Posterior vena cava (tissue), 2 donors: Measurements from ENCODE around the gene CTNS. TPM values are rescaled to one million over a fixed set of nuclear protein-coding genes. Genes with fewer than 3 reads are reported as not detected.

ENCODE experiments used
- DNase-seq: peaks from one replicate; pipeline ENCODE4 v3.0.0-alpha.2; 2020; ENCODE audit warnings: low spot score
- intact Hi-C, 2 donors: fragments of 100-400 bp; cut with DNase I; formaldehyde crosslinking; loops; one replicate each; pipeline versions ENCODE4 v1.14.1 to v1.14.2; 2022 to 2023
- total RNA-seq, 2 donors: library from RNA; stranded (reverse); fragmentation: NEBNext Ultra II Directional; extraction: Animal tissue kit (Norgen Biotek cat#: 25700); gene quantifications; one replicate each; pipeline ENCODE4 v1.2.1, GENCODE V29; 2021
- donor health status: DM: yes; HTN: yes; CAD: no.
- donor health status: DM: yes; HTN: yes; CAD: no.

Gene CTNS
- total RNA-seq, 2 donors from 2014 or later: 9.2 to 11.7 TPM

DNA sequence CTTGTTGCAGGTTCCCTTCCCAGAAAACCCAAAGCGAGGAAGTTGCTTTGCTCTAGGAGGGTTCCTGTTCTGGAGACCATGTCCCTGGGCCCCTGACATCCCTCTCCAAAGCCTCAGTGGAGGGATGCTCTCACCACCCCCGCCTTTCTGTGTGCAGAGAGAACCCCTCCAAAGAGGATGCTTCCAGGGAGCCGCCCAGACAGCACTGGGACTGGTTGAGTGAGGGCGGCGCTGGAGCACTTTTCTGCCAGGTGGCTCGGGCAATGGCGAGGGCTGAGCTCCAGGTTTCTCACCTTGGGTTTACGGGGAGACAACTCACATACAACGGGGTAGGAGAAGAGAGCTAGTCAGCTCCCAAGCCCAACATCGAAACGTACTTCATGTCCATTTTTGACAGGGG lies 39.3 kb downstream of the CTNS start:
- intact Hi-C loops: no loop called here
- no peak for DNase-seq

DNA sequence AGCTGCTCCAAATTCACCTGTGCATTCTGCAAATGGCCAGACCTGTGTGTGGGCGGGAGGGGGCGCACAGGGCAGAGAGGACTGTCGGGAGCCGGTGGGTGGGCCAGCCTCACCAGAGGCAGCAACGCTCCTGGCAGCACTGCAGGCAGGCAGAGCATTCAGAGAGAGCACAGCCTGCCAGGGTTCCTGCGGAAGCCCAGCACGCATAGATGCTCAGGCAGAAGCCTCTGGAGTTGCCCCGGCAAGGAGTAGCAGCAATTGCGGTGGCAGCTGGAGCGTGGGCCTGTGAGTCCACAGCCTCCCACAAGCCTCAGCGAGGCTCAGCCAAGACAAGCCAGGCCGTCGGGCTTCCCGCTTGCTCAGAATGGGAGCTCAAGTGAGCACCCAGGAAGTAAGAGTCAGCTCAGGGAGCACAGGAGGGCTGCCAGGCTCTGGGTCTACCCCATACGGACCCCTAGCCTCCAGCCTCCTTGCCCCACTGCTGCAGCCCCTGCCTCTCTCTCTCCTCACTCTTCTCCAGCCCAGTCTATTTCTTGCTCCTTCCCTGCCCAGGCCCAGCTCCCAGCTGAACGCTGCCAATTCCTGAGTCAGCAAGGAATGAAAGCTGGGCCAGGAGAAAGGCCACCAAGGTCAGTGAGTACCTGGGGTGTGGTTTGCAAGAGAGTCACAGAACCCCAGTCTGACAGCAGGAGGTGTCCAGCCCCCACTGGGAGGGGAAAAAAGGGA lies 41.7 kb downstream of the CTNS start:
- intact Hi-C loops: no loop called here
- DNase-seq: no peak

DNA sequence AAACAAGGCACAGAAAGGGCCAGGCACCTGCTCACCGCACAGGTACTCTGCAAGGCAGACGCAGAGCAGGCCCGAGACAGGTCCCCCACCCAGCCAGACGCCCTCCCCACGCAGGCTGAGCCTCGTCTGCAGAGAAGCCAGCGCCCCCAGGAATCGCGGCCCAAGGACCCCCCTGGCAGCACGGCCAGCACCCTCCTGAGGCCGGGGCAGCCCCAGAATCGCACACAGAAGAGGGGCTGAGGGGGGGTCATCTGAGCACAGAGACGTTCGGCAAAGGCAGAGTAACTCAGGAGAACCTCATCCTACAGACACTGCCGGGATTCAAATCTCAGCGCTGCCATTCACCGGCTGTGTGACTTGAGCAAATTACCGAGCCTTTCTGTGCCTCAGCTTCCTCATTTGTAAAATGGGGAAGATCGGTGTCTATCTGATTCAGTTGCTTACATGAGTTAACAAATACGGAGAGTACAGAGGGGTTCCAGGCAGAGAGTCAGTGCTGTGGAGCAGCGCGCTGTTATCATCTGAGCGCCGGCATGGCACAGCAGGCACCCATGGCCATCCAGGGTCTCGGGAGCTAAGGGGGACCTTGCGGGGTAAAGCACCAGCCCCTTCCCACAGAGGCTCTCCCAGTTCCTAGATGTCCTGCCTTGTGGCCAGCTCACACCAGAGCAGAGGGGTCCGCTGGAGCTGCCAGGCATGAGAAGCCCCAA lies 42.4 kb downstream of the CTNS start:
- DNase-seq: no peak
- intact Hi-C loops: no loop called here

DNA sequence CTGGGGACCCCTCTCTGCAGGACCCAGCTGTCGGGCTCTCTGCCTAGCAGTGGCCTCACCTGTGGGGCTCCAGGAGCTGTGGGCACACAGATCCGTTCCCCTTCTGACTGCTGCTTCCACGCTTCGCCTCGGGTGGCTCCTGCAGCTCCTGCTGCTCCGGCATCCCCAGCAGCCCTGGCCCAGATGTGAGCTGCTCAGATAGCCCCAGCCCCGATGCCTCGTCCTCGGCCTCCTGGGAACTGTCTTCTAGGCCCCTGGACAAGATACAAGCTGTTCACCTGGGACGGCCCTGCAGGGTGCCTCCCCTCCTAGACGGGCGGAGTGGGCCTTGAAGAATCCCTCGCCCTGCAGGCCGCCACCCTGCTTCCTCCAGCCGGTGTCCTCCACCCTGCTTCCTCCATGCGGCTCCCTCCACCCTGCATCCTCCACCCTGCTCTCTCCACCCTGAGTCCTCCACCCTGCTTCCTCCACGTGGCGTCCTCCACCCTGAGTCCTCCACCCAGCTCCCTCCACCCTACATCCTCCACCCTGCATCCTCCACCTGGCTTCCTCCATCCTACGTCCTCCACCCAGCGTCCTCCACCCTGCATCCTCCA lies 43.1 kb downstream of the CTNS start:
- no peak for DNase-seq
- intact Hi-C loops: no loop called here

DNA sequence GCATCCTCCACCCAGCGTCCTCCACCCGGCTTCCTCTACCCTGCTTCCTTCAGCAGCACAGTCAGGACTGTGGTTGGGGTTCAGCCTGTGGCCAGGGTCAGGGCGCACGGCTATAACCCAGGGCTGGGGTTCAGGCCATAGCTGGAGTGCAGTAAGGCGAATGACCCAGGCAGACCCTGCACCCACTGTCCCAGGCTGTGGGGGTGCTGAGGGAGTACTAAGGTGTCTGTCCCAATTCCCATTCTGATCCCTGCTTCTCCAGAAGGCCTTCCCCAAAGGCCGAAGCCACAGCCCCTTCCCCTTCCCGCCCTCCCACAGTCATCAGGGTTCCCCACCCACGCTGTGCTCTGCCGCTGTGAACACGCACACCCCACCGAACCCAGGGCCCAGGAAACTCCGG lies 44.5 kb downstream of the CTNS start:
- no peak for DNase-seq
- intact Hi-C loops: no loop called here

DNA sequence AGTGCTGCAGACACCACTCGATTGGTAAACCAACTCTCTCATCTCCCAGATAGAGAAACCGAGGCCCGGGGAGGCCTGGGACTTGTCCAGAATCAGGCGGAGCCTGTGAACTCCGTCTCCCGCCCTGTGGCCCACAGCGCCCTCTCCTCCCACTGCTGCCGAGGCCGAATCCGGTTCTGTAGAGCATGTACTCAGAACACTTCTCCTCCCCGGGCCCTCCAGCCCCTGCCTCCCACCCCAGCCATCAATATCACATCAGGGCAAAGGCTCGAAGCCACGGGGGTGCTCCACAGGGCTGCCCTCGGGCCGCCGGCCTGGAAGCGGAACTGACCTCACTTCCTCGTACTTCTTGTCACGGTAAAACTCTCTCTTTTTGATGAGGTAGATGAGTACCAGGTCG lies 45.0 kb downstream of the CTNS start:
- DNase-seq: no peak
- intact Hi-C loops: no loop called here

DNA sequence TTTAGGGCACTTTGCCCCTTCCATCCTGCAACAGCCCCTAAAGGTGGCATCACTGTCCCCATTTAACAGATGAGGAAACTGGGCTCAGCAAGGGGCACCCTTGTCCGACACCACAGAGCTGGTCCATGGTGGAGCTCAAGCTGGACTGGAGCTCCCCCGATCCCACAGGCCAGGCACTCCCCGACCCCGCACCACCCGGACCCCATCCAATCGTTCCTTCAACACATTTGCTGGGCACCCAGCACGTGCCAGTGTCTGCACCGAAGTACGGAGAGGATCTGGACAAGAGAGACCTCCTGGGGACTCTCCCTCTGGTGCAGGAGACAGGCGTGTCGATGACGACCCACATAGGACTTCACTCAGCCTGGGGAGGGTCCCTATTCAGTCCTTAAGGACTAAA lies 45.5 kb downstream of the CTNS start:
- no peak for DNase-seq
- intact Hi-C loops: no loop called here

DNA sequence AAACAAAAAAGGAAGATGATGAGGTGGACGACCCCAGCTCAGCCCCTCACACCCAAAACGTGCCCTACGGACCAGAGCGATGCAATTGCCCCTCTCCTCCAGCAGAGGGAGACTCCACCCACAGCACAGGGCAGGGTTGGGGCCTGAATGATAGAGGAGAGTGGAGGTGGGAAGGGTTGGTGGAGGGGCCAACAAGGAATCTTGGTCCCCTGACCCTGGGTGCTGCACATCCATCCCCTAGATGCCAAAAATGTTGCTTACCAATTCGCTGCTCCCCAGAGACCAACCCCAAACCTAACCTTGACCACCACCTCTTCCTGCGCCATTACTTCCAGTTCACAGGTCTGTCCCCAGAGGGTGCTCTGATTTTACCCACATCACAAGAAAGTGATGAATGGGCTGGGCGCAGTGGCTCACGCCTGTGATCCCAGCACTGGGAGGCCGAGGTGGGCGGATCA lies 46.5 kb downstream of the CTNS start:
- no peak for DNase-seq
- intact Hi-C loops: no loop called here

DNA sequence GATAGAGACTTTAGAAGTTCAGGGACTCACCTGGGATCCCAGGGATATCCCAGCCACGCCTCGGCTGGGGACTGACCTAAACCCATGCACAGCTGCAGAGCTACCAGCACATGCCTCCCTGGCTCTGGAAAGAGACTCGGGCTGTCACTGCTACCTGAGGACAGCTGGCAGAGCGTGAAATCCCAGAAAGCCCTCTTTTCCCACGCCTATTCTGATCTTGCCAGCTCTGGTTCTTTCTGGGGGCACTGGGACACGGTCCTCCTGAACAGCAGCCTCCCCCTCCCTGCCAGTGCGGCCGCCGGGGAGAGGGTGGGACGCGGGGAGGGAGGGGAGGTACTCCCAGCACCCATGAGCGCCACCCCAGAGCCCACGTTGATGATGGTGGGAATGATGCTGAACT lies 48.6 kb downstream of the CTNS start:
- intact Hi-C loops: no loop called here
- no peak for DNase-seq

DNA sequence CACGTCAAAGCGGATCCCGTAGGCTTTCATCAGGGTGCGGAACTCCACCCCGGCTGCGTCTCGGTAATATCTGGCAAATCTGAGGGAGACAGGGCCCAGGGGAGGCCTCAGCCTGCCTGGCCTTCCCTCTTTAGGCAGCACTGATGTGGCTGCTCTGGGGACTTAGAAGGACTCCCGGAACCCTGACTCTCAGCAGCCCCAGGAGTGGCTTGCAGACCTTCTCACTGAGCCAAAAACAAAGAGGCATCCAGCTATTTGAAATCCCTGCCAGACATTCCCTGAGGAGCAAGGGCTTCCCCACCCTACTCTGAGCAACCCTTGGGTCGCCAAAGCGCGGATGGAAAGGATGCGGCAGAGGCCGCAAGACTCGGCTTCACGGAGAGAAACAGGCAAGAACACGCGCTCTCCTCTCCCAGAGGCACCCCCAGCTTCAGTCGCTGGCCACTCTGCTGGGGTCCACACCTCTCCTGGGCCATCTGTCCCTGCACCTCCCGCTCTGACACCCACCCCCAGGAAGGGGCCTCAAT lies 51.5 kb downstream of the CTNS start:
- no peak for DNase-seq
- intact Hi-C loops: no loop called here

DNA sequence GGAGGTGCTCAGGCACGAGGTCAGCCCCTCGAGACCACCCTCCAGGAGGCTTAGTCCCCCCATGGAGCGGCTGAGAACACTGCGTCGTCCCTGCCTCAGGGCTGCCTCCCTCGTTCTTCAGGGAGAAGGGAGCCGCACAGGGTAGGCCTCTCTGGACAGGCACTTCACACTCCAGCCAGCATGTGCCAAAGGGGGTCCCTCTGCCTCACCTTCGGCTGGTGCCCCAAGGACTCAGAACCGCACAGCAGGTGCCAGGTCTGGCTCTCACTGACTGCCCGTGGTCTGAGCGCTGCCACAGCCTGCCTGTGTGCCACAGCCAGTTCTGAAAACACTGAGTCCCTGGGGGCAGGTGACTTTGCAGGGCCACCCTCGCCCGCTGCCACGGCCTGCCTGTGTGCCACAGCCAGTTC lies 52.3 kb downstream of the CTNS start:
- no peak for DNase-seq
- intact Hi-C loops: no loop called here

DNA sequence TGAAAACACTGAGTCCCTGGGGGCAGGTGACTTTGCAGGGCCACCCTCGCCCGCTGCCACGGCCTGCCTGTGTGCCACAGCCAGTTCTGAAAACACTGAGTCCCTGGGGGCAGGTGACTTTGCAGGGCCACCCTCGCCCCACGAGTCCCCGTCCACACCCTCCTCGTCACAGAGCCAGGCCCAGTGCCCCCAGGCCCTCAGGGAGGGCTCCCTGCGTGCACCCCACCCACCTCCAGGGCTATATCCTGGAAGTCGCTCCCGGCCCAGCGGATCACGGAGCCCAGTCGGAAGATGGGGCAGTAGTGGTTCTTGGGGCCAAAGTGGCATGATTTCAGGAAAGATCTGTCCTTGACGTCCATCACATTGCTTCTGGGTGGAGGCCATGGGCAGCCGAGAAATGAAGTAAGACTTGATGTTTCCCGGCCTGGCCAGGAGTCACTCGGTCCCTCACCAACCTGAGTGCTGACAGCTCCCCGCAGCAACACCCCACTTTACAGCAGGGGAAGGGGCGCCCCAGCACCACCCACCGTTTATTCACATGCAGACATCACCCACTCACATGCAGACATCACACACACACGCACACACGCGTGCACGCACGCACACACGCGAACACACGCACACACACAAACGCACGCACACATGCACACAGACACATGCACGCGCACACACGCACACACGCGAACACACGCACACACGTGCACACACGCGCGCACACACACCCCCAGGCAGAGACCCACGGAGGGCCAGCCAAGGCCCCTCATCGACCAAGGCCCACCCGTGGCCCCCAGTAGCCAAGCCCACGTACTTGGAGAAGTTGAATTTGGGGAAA lies 52.9 kb downstream of the CTNS start:
- DNase-seq: no peak
- intact Hi-C loops: no loop called here

DNA sequence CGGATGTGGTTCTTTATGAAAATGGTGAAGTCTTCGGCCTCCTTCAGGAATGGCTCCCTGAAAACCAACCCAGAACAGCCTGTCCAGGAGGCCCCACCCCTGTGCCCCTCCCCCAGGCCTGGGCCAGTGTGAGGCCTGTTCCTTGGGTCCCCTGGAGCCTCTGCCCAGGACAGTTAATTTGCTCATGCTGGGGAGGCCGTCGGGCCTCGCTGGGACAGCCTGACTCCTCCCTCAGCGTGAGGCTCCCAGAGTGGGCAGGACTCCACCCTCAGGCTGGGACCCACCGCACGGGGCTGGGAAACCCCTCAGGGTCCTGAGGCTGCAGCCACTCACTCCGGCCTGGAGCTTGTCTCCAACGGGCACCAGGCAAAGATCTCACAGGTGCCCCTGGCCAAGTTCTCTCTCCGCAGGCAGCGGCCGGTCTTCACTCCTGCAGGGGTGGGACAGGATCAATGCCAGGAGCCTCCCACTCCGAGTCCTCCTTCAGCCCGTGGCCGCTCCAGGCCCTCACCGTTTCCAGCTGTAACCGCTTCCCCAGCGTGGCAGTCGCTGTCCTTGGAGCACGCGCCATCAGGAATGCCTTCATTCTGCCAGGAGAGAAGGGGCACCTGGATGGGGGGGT lies 53.6 kb downstream of the CTNS start:
- no peak for DNase-seq
- intact Hi-C loops: no loop called here

DNA sequence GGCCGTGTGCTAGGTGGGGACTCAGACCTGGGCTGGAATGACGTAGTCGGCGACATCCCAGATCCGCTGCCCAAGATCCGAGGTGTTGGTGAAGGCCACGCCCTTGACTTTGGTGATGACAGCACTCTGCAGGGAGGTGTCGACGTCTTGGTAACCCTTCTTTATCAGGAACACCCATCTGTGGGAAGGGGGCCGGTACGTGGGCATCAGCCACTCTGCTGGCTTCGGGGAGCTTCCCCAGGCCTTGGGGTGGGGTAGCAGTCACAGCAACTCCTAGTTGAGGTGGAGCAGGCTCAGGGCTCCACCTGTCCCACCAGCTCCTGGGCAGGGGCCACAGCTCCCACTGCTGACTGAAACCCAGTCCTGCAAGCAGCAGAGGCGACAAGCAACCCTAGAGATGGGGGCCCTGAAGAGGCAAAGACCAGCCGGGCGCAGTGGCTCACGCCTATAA lies 55.1 kb downstream of the CTNS start:
- intact Hi-C loops: no loop called here
- no peak for DNase-seq

DNA sequence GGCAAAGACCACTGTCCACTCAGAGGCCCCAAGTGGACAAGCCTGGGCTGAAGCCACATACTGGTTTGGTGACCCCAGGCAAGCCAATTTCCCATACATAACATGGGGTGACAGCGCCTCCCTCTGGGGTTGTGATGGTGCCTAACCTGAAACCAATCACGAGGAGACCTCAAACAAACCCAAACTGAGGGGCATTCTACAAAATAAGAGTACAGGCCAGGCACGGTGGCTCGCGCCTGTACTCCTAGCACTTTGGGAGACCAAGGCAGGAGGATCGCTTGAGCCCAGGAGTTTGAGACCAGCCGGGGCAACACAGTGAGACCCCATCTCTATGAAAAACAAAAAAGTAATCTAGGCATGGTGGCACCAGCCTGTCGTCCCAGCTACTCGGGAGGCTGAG lies 55.8 kb downstream of the CTNS start:
- DNase-seq: no peak
- intact Hi-C loops: no loop called here

DNA sequence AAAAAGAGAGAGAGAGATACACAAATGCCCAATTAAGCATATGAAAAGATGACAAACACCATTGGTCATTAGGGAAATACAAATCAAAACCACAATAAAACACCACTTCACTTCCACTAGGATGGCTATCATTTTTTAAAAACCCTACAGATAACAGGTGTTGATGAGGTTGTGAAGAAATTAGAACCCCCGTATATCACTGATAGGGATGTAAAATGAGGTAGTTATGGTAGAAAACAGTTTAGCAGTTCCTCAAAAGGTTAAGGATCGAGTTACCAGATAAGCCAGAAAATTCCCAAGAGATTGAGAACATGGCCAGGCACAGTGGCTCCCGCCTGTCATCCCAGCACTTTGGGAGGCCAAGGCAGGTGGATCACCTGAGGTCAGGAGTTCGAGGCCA lies 56.6 kb downstream of the CTNS start:
- DNase-seq: no peak
- intact Hi-C loops: no loop called here

DNA sequence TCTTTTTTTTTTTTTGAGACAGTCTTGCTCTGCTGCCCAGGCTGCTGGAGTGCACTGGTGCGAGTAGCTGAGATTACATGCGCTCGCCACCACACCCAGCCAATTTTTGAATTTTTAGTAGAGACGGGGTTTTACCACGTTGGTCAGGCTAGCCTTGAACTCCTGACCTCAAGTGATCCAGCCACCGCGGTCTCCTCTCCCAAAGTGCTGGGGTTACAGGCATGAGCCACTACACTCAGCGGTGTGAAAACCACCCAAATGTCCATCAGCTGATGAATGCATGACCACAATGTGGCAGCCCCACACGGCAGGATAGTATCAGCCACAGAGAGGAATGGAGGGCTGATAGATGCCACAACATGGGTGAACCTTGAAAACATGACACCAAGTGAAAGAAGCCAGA lies 57.3 kb downstream of the CTNS start:
- DNase-seq: no peak
- intact Hi-C loops: no loop called here

DNA sequence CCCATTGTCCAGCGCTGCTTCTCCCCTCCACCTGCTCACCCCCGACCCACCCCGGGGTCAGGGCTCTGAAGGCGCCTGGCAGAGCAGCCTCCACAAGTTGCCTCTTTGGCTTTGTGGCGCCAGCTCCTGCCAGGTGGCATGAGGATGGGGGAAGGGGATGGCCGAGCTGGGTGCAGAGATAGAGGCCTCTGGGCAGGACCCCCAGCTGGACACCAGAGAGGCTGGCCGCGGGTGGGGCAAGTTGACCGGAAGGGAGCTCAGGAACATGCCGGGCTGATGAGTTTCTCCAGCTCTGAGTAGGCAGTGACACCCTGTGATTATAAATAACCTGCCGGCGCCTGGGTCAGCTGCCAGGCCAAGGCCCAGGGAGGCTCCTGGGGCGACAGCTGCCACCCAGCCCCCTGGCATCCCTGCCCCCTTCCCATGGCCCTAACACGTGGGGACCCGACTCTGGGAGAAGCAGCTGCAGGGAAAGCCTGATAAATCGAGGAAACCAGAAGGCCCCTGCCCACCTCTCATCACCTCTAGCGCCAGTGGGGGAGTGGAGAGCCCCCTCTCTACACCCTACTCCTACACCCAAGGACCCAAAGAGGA lies 58.7 kb downstream of the CTNS start:
- no peak for DNase-seq
- intact Hi-C loops: no loop called here
